ENCODE data around the gene JHY.
"Not testable (repeated sequence)": the region's sequence is repeated elsewhere in the genome, so short reads cannot be mapped to it uniquely, and the experiment has no call there.

Gene JHY

DNA sequence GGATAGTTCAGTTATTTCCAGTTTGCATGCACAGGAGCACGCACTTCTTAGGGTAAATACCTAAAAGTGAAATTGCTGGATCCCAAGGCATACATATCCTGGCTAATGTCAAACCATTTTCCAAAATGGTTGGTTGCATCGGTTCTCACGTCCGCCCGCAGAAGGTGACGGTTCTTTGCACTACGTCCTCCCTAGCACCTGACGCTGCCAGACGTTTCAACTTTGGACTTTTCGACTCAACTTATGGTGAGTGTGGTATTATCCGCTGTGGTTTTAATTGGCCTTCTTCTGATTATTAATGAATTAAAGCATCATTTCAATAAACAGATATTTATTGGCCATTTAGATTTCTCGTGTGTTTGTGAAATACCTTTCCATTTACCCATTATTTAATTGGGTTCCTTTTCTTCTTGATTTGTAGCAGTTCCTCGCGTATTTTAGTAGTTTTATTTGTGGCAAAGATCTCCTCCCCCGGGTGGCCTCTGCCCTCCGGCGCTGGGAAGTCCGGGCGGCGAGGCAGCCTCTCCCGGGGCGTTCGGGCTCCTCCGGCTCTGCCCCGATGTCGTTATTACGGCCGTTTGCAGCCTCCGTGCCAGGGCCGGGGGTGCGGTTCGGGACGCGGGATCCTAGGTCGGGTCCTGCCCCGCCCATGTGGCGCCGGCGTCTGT is at the start of gene JHY:
JHY (plus strand) TSS at position 571 of the 668 bp plus-strand sequence. CDS start 3,091 bp downstream, outside the sequence.
- no peak for DNase-seq

DNA sequence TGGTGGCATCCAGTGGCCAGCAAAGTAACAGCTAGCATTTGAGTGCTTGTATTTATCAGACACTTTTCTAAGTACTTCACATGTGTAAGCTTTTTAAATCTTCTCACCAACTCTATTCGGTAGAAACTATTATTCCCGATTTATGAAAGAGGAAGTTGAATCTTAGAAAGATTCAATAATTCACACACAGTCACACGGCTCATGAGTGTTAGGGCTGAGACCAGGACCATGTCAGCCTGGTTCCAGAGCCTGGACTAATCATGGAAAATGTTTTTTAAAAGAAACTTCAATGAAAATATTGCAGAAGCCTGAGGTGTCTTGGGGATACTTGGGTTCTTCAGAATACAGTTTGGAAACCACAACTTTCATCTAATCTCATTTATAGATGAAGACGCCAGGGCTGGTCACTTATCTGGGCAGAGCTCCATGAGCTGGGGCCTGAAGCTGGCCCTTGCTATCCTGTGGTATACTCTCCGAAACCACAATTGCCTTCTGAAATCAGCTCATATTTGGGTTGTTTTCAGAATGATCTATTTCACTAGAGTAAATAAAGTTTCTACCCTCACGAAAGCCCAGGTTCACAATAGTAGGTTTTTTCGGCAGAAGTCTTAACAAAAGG is 48.6 kb upstream of the JHY start:
- DNase-seq = no peak

DNA sequence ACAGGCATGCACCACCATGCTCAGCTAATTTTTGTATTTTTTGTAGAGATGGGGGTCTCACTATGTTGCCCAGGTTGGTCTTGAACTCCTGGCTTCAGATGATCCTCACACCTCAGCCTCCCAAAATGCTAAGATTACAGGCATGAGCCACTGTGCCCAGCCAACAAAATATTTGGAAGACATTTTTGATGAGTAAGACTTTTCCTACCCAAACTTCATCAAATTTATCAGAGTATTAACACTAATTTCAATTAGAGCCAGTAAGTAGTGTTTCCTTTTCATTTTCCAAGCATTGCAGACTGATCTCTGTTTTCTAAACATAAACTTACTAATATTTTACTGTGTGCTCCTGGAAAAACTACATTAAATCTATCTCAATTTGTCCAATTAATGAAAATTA is 45.6 kb upstream of the JHY start:
- DNase-seq = no peak

DNA sequence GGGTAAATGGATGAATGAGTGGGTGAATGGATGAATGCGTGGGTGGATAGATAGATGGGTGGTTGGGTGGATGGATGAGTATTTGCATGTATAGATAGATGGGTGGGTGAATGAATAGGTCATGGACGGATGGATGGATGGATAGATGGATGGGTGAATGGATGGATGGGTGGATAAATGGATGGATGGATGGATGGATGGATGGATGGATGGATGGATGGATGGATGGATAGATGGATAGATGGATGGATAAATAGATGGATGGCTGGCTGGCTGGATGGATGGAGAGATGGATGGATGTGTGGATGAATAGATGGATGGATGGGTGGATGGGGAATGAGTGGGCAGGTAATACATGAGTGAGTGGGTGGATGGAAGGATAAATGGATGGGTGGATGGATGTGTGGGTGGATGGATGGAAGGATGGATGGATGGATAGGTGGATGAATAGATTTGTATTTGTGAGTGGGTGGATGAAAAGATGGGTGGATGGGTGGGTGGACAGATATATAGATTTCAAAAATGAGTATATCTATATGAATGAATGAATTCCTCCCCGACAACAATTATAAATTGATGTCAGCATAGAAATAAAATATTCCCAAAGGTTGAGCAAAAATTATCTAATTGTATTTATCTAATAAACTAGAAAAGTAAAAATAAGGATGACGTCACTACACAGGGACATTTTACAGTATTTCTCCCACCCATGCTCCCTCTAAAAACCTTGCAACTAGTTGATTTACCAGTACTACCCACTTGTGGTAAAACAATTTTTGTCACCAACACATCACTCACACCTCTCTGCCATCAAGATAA is 44.8 kb upstream of the JHY start:
- no peak for DNase-seq

DNA sequence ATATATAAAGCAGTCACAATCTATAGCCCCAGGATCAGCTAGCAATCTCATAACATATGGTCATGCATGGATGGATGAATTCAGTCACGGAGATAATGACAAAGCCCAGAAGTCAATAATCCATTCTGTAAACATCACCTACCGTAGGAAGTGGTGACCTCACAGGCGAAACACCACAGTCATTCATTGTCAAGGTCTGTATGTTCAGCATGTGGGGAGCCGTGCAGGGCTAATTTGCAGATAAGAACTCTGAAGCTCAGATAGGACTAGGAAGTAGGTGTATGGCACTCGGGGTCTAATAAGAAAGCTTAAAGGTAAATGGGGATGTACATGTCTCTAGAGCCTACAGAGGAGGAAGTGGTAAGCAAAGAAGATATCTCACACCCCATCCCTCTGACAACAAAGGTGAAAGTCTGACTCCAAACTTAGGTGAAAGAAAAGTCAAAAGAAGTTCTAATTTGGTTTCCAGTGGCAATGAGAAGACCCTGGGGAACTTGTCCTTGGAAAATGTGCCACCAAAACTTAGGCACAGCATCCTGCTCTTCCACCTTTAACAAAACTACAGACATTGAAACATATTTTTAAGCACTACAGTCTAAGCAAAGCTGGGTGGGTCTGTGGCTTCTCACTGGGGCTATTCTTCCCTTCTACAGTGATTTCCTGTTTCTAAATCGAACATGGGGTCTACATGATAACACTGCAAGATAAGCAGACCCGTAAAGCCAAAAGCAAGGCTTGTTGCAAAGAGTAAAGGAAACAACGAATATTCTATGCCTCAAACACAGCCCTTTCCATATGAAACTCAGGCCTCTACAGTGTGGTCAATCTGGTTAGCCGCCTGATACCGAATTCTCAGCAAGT is 39.0 kb upstream of the JHY start:
- peak; percentile 23 for DNase-seq

DNA sequence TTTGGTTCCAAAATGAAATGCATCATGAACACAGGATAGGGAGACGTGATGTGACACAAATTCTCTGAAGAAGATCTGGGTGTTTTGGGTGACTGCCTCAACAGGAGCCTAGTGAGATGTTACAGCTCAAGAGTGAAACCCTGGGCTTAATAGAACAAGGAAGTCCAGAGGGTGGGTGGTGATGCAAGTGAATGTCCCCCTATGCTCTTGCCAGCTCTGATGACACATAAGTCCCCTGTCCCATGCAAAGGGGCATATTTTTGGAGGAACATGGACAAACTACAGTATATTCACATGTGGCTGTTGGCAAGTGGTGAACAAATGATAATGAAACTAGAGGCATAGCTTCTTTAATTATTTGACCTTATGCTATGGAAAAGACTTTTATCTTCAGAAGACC is 35.1 kb upstream of the JHY start:
- no peak for DNase-seq

DNA sequence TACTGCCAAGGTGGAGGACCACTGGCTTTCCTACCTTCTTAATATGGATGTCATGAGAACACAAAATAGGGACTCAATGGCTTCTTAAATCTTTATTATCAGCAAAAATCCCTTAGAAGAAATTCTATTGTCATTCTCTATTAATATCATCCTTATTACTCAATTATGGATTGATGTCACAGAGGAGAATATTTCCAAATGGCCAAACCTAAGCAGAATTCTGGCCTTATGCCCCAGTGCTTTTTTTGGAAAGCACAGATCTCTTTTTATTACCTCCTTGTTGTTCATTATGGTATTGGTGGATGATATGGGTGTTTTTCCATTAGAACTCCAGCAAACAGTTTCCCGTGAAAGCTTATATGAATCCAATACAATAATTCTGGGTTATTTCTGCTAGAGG is 34.4 kb upstream of the JHY start:
- DNase-seq = no peak

DNA sequence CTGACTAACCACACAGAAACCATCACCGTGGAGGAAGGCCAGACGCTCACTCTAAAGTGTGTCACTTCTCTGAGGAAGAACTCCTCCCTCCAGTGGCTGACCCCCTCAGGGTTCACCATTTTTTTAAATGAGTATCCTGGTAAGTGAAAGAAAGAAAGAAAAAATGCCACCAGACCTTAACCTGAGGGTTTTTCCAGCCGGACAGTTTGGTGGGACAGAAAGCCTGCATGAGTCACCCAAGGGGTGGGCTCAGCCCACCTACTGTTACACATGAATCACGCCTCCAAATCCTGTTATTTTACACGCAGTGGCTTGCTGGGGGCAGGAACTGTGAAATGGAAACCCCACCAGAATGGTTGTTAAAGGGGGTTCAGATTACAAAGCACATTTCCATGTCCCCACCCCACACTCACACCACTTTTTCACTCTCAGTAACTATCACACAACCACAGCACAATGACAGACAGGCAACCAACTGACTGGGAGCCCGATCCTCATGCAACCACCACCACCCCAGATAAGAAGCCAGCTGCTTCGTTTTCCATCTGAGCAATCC is 32.4 kb upstream of the JHY start:
- peak; percentile 55 for DNase-seq

DNA sequence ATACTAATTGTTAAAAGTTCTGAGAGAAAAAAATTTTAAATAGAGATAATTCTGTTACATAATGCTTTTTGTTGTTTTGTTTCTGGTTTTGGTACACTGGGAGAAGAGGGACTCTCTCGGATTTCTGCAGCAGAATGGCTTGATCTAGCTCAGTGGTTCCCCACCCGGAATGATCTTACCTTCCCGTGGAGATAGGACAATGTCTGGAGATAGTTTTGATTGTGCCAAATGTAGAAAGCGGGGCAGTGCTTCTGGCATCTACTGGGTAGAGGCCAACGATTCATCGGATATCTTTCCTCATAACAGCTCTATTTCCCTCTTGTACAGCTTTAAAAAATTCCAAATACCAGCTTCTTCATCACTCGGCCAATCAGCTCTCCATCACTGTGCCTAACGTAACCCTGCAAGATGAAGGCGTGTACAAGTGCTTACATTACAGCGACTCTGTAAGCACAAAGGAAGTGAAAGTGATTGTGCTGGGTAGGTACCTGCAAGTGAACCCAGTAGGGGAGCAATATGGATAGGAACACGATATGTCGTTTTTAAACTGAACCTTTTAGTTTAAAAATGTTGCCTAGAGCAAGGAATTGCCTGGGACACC is 31.1 kb upstream of the JHY start:
- peak; percentile 38 for DNase-seq

DNA sequence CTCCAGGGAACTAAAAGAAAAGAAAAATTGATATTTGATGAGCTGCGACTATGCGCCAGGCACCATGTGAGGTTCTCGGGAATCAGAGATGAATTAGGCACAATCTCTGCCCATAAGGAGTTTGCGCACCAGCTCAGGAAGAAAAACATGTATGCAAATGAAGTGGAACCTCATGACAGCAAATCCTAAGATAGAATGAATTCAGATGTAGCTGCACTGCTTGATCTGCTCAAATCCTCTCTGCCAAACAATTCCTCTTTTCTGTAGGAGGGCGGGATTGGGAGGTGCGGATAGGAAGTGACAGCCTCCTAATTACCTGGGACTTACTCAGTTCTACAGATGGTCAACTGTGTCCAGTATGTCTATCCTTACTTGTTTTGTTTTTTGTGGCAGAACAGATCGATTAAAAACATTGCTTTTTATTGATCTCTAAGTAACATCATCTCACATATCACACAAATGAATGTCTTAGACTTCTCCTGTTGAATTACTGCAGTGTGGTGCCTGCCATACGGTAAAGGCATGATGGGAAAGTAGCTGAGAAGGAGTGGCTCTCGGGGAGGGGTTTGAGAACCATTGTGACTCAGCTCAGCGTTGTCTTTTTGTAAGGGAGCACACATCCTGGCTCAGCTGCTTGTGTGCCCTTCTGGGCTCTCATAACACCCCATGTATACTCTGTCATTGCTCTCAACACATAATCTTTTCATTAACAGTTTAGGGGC is 30.3 kb upstream of the JHY start:
- DNase-seq = peak; percentile 52

DNA sequence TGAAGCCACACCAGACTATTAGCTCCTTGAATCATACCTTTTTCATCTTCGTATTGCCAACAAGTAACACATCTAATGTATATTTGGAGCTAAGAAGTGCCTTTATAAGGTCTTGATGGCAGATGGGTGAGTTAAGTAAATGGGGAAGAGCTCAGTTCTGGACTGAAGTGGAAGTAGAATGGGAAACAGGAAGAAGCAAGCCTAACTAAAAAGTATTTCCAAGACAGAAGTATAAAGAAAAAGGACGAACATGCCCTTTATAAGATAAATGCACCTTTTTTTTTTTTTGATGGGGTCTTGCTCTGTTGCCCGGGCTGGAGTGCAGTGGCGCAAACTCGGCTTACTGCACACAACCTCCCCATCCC is 29.8 kb upstream of the JHY start:
- no peak for DNase-seq

DNA sequence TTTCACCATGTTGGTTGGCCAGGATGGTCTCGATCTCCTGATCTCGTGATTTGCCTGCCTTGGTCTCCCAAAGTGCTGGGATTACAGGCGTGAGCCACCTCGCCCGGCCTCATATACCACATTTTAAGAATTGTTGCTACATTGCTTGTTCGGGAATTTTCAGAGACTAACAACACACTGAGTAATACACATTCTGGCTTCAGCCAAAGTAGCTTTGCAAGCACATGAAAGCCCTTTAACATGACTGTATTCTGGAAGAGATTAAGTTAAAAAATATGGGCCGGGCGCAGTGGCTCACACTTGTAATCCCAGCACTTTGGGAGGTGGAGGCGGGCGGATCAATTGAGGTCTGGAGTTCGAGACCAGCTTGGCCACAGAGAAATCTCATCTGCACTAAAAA is 29.3 kb upstream of the JHY start:
- no peak for DNase-seq

DNA sequence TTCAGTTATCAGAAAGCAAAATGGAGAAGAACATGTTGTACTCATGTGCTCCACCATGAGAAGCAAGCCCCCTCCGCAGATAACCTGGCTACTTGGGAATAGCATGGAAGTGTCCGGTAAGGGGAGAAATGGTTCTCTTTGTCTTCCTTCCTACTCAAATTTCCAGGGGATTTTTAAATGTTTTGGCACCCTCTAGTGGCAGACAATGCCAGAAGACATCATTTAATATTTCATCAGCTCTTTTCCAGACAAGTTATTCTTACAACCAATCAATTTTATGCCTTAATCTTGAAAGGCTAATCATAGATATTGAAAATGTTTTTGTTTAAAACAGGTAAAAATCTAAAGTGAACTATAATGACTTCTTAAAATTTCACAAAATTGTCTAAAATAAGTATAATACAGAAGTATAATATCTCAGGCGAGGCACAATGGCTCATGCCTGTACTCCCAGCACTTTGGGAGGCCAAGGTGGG is 28.6 kb upstream of the JHY start:
- peak; percentile 71 for DNase-seq

DNA sequence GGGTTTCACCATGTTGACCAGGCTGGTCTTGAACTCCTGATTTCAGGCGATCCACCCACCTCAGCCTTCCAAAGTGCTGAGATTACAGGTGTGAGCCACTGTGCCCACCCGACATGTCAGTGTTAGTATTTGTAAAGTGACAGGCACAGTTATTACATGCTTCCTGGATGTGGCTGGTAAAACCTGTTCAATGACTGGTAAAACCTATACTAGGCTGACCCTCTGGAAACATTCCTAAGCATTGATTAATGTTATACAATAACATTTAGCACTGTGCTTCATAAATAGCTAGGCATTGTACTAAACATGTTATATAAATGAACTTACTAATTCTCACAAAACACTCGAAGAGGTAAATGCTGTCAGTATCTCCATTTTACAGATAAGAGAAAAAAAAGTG is 20.9 kb upstream of the JHY start:
- DNase-seq = no peak

DNA sequence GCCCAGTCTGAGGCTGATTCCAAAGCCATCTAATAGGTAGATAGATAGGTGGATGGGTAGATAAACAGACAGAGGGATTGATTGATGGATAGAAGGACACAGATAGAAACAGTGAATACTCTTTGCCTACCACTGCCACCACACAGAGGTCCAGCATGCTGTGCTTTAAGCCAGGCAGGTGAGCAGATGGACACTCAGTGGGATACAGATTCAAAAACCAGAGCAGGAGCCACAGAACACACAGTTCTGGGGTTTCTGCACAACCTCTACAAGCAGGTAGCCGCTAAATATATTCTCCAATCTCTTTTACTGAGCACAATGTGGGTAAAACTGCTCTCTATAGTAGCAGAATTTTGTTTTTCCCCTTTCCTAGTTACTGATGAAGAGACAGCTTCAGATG is 20.5 kb upstream of the JHY start:
- no peak for DNase-seq

DNA sequence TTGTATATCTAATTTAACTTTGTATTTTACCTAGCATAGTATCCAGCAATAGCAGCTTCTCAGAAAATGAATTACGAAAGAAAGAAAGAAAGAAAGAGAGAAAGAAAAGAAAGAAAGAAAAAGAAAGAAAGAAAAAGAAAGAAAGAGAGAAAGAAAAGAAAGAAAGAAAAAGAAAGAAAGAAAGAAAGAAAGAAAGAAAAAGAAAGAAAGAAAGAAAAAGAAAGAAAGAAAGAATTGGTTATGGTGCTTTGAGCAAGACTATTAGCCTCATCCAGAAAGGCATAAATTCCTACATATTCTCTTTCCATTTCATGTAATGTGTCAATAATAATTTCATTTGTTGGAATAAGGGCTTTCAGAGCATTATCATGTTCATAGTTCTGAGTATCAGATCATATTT is 19.4 kb upstream of the JHY start:
- not testable (repeated sequence) for DNase-seq

DNA sequence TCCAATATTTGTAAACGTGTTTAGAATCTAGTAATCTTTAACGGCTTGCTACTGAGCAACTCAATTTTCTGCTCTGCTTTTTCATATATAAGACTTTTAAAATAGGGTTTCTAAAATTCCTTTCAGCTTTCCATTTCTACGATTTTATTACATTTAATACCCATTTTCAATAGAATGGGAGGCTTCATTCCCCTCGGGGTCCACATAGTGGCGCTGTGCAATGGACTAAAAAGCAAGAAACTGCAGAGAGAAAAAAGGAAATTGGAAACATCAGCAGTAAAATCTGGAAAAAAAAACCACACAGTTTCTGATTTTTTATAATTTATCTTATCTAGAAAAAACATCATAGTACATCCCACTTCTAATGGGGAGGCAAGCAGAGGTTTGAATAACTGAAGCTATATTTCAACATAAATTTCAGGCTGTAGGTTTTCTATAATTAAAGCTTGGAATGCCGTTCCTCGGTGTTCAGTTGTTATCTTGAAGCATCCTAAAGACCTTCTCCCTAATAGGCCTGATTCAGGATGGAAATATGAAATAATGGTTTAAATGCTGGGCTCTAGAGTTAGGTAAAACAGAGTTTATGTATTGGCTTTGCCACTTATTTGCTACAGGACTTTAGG is 18.7 kb upstream of the JHY start:
- DNase-seq = peak; percentile 32

DNA sequence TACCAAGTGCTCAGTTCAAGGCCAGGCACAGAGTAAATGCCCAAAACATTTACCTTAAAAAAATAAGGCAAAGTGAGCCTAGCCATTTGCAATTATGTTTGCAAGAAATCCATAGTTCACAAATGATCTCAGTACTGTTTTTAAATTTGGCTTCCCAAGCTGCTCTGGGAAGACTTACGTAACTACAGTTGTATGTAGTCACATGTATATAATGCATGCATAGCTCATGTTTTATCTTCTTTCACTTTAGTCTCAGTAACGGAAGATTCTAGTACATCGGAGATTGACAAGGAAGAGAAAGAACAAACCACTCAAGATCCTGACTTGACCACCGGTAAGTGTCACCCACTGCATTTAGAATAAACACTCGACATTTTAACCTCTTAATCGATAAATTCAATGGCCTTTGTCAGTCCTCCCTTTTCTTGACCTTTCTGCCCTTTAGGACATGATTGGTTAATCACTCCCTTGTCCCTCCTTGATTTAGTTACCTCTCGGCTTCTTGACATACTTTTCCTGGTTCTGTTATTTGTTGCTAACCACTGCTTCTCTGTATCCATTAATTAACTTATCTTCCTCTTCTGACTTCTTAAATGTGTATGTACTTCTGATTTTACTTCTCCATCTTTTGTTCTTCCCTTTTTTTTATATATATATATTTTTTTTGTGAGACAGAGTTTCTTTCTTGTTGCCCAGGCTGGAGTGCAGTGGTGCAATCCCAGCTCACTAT is 18.0 kb upstream of the JHY start:
- no peak for DNase-seq

DNA sequence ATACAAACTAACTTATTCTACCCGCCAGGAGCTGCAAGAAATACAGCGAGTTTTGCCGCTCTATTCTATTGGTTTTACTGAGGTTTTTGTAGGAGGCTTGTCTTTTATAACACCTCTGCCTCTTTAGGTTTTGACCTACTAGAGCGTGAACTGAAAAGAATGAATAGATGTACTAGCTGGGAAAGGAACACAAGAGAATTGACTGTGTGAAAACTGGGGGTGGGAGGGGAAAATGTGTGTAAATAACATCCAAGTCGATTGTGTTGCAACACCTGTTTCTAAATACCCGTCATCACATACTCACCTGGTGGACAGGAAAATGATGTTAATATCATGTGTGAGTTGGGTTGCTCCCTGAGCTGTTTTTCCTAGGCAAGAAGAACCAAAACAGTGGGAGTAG is 12.9 kb upstream of the JHY start:
- no peak for DNase-seq

DNA sequence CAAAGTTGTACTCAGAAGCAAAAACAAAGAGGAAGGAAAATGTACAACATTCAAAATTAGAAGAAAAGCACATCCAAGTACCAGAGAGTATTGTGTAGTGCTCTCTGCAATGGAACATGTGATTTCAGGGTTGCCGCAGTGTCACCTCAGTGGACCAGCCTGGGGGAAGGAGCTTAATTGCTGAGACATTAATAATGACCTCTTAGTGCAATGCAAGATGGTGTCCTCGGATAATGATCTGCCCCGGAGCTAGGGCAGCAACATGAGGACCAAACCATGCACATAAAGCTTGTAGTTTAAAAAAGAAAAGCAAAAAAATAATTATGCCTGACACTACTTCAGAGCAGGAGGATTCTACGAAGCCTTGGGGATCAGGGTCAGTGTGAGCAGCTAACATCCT is 11.3 kb upstream of the JHY start:
- no peak for DNase-seq
